Liver (tissue), 9 donors: ENCODE data around the gene PTPRN2. TPM values are rescaled to one million over a fixed set of nuclear protein-coding genes. Genes with fewer than 3 reads are reported as not detected.

Experiments used
- DNase-seq: peaks from one replicate; pipeline ENCODE4 v3.0.0-alpha.2; 2017; ENCODE audit warnings: low spot score
- H3K27ac ChIP-seq, 2 donors: one replicate each; pipeline ENCODE4 v1.7.0; 2013; ENCODE audit warnings: inconsistent platforms in 2 of 2, low read length in 2 of 2, control low read depth in 1 of 2, low read depth in 1 of 2, mild to moderate bottlenecking in 1 of 2
- H3K27me3 ChIP-seq, 4 donors: one replicate each; pipeline versions ENCODE4 v1.6.1 to v1.7.0; 2013; ENCODE audit warnings: low read length in 3 of 4, inconsistent platforms in 1 of 4, mild to moderate bottlenecking in 1 of 4, moderate library complexity in 1 of 4; ENCODE audit not compliant: control insufficient read depth in 4 of 4, insufficient read depth in 4 of 4
- H3K36me3 ChIP-seq, 4 donors: one replicate each; pipeline versions ENCODE4 v1.6.1 to v1.7.0; 2013; ENCODE audit warnings: low read length in 3 of 4, mild to moderate bottlenecking in 3 of 4, low read depth in 1 of 4, moderate library complexity in 1 of 4; ENCODE audit not compliant: control insufficient read depth in 4 of 4, insufficient read depth in 3 of 4
- H3K4me1 ChIP-seq, 4 donors: one replicate each; pipeline versions ENCODE4 v1.6.1 to v1.7.0; 2013; ENCODE audit warnings: low read length in 3 of 4, mild to moderate bottlenecking in 3 of 4, moderate library complexity in 1 of 4; ENCODE audit not compliant: control insufficient read depth in 4 of 4, insufficient read depth in 4 of 4
- H3K4me3 ChIP-seq, 3 donors: one replicate each; pipeline versions ENCODE4 v1.6.1 to v1.7.0; 2013; ENCODE audit warnings: low read length in 3 of 3, control low read depth in 1 of 3, low read depth in 1 of 3, mild to moderate bottlenecking in 1 of 3
- H3K9ac ChIP-seq, 2 donors: one replicate each; pipeline ENCODE4 v1.7.0; 2013; ENCODE audit warnings: low read length in 2 of 2, mild to moderate bottlenecking in 2 of 2, moderate library complexity in 2 of 2, control low read depth in 1 of 2, low read depth in 1 of 2
- H3K9me3 ChIP-seq, 4 donors: one replicate each; pipeline versions ENCODE4 v1.6.1 to v1.7.0; 2013; ENCODE audit warnings: low read length in 3 of 4; ENCODE audit not compliant: control insufficient read depth in 4 of 4
- CTCF ChIP-seq: fragments of 150-350 bp; IDR thresholded peaks from 2 replicates; pipeline ENCODE4 v1.5.1; 2017; ENCODE audit warnings: improper control_type of control experiment, low read depth, low read length; ENCODE audit not compliant: missing input control
- FOXA1 ChIP-seq: IDR thresholded peaks from 2 replicates; pipeline ENCODE4 v1.6.1; 2016; ENCODE audit warnings: antibody characterized with exemption
- HNF4A ChIP-seq, 2 donors: conservative IDR thresholded peaks; 2 replicates each; pipeline ENCODE4 v1.6.1; 2016; ENCODE audit warnings: antibody characterized with exemption in 2 of 2, mild to moderate bottlenecking in 2 of 2
- HNF4G ChIP-seq: IDR thresholded peaks from 2 replicates; pipeline ENCODE4 v1.6.1; 2016; ENCODE audit warnings: antibody characterized with exemption
- JUND ChIP-seq, 2 donors: IDR thresholded peaks; 2 replicates each; pipeline ENCODE4 v1.6.1; 2016; ENCODE audit warnings: antibody characterized with exemption in 2 of 2
- MAX ChIP-seq: IDR thresholded peaks from 2 replicates; pipeline ENCODE4 v1.6.1; 2016; ENCODE audit warnings: antibody characterized with exemption
- YY1 ChIP-seq: IDR thresholded peaks from 2 replicates; pipeline ENCODE4 v1.6.1; 2016; ENCODE audit warnings: antibody characterized with exemption, mild to moderate bottlenecking
- WGBS: extraction: QIAGEN DNeasy Blood & Tissue Kit; methylation state at CpG from one replicate; pipeline ENCODE4 v1.1.7; 2013; 5-methylcytosine and 5-hydroxymethylcytosine counted together
- polyA plus RNA-seq, 2 donors: library from polyadenylated mRNA; stranded (reverse) in 1 of 2; unstranded in 1 of 2; fragments of 200-250 nt in 1 of 2; fragments of >200 nt in 1 of 2; fragmentation: Nextera tagmentation in 1 of 2; extraction: Ambion mirVana in 1 of 2; gene quantifications; one replicate each; pipeline versions ENCODE4 v1.2.1 to v1.2.3, GENCODE V29; 2013 to 2015
- total RNA-seq, 2 donors: library from RNA; depleted of rRNA; stranded (reverse); fragments of >200 nt; gene quantifications; one replicate each; pipeline ENCODE4 v1.2.3, GENCODE V29; 2014
- TF ChIP-seq, protein P1 (sequence below): IDR thresholded peaks from 2 replicates; pipeline ENCODE4 v1.6.1; 2016; ENCODE audit warnings: antibody characterized with exemption
- TF ChIP-seq, protein P2 (sequence below): IDR thresholded peaks from 2 replicates; pipeline ENCODE4 v1.6.1; 2016; ENCODE audit warnings: antibody characterized with exemption
- TF ChIP-seq, protein P3 (sequence below): IDR thresholded peaks from 2 replicates; pipeline ENCODE4 v1.6.1; 2016; ENCODE audit warnings: antibody characterized with exemption, mild to moderate bottlenecking
- donor health status: healthy.
- donor health status: healthy.
- donor health status: healthy.
- donor health status: healthy.
- donor health status: healthy.

The PTPRN2 gene
- total and polyA plus RNA-seq, 4 donors = 0.75 to 1.9 (median 1.1) TPM

DNA sequence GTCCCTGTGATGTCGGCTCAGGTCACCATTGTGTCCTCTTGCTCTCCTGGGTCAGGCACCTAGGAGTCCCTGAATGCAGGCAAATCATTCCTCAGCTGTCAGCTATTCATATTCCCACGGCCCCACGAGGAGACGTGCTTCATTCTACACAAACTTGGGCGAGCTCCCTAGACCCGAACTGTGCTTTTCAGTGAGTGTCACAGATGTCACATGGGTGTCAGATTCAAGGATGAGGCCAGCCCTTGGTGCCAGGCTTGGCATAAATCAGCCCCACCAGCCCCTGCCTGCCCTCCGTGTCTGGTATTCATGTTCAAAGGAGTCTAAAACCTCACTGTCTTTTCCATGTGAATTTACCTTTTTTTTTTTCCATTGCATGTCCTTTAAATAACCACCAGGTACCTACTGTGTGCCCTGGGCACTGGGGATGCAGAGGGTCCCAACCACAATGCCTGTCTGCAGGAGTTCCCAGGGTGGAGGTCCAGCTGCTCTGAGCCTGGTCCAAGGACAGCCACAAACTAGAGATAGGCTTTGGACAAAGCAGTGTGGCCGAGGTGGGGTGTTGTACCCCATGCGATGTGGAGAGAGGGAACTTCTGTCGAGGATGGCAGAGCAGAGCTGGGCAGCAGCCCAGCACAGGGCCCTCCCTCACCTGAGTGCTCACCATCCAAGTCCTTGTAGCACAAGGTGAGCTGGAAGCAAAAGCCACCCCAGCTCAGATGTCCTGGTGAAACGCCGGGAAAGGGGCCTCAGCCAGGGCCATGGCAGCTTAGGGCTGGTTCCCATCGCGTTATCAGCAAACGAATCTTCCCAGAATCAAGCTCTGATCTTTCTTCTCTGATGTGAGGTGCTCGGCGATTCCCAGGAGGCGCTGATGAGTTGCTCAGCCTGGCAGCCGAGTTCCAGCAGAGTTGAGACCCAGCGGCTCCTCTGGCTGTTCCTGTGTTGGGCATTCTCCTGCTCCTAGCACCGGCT is 611.9 kb downstream of the PTPRN2 start:
- peaks cover 3 to 16% (median 5%) of the 10 kb centered on the region in 4 donors for H3K9me3 ChIP-seq
- no peak for TF ChIP-seq JUND (IDR thresholded peaks at IDR 0.05)
- TF ChIP-seq, protein P1, sequence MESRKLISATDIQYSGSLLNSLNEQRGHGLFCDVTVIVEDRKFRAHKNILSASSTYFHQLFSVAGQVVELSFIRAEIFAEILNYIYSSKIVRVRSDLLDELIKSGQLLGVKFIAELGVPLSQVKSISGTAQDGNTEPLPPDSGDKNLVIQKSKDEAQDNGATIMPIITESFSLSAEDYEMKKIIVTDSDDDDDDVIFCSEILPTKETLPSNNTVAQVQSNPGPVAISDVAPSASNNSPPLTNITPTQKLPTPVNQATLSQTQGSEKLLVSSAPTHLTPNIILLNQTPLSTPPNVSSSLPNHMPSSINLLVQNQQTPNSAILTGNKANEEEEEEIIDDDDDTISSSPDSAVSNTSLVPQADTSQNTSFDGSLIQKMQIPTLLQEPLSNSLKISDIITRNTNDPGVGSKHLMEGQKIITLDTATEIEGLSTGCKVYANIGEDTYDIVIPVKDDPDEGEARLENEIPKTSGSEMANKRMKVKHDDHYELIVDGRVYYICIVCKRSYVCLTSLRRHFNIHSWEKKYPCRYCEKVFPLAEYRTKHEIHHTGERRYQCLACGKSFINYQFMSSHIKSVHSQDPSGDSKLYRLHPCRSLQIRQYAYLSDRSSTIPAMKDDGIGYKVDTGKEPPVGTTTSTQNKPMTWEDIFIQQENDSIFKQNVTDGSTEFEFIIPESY = no peak
- TF ChIP-seq CTCF = no peak
- TF ChIP-seq, protein P2, sequence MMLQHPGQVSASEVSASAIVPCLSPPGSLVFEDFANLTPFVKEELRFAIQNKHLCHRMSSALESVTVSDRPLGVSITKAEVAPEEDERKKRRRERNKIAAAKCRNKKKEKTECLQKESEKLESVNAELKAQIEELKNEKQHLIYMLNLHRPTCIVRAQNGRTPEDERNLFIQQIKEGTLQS = no peak
- no peak for TF ChIP-seq HNF4A (conservative IDR thresholded peaks at IDR 0.05)
- no peak for TF ChIP-seq HNF4G
- 88% methylated on average over 21 of the region's 21 CpGs for WGBS
- H3K36me3 ChIP-seq = no peaks in the 10 kb centered on the region
- H3K4me1 ChIP-seq = no peaks in the 10 kb centered on the region
- no peak overlapping the region for H3K4me3 ChIP-seq
- H3K27me3 ChIP-seq = no peaks in the 10 kb centered on the region
- no peak overlapping the region for H3K9ac ChIP-seq
- DNase-seq = no peak
- H3K27ac ChIP-seq = no peak overlapping the region

- 85% methylated on average over 11 of the region's 11 CpGs for WGBS
- DNase-seq = no peak
- peaks cover 3 to 16% (median 5%) of the 10 kb centered on the region in 4 donors for H3K9me3 ChIP-seq
- no peak overlapping the region for H3K9ac ChIP-seq
- no peaks in the 10 kb centered on the region for H3K4me1 ChIP-seq
- no peak overlapping the region for H3K27ac ChIP-seq
- TF ChIP-seq MAX (no peak), YY1 (no peak), CTCF (no peak), JUND (IDR thresholded peaks at IDR 0.05) (no peak), FOXA1 (no peak)
- TF ChIP-seq, protein P3, sequence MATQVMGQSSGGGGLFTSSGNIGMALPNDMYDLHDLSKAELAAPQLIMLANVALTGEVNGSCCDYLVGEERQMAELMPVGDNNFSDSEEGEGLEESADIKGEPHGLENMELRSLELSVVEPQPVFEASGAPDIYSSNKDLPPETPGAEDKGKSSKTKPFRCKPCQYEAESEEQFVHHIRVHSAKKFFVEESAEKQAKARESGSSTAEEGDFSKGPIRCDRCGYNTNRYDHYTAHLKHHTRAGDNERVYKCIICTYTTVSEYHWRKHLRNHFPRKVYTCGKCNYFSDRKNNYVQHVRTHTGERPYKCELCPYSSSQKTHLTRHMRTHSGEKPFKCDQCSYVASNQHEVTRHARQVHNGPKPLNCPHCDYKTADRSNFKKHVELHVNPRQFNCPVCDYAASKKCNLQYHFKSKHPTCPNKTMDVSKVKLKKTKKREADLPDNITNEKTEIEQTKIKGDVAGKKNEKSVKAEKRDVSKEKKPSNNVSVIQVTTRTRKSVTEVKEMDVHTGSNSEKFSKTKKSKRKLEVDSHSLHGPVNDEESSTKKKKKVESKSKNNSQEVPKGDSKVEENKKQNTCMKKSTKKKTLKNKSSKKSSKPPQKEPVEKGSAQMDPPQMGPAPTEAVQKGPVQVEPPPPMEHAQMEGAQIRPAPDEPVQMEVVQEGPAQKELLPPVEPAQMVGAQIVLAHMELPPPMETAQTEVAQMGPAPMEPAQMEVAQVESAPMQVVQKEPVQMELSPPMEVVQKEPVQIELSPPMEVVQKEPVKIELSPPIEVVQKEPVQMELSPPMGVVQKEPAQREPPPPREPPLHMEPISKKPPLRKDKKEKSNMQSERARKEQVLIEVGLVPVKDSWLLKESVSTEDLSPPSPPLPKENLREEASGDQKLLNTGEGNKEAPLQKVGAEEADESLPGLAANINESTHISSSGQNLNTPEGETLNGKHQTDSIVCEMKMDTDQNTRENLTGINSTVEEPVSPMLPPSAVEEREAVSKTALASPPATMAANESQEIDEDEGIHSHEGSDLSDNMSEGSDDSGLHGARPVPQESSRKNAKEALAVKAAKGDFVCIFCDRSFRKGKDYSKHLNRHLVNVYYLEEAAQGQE = no peak
- H3K36me3 ChIP-seq = no peaks in the 10 kb centered on the region
- no peaks in the 10 kb centered on the region for H3K27me3 ChIP-seq
- H3K4me3 ChIP-seq = no peak overlapping the region
Observed at GRCh38 chr7:157974678-157975230, 612.9 kb downstream of the PTPRN2 start.
